Myometrial cell (primary cell): ENCODE data around the gene SERPING1. TPM values are rescaled to one million over a fixed set of nuclear protein-coding genes. Genes with fewer than 3 reads are reported as not detected.

Experiments
- total RNA-seq: library from RNA; depleted of rRNA; stranded (reverse); fragments of >200 nt; gene quantifications from 2 replicates; pipeline ENCODE4 v1.2.3, GENCODE V29; 2015

SERPING1 gene
- total RNA-seq: 157 and 185 TPM in 2 replicates

GRCh38 chr11:57597461-57597915, at the start of gene SERPING1:
TSS of gene SERPING1 (plus strand) at chr11:57597685. CDS start at chr11:57598271, 586 bp downstream.

GRCh38 chr11:57567515-57568329, 29.8 kb upstream of the SERPING1 start, which contains the start of gene UBE2L6:
TSS of gene UBE2L6 (minus strand) at chr11:57567672. CDS start at chr11:57567611, 61 bp downstream.

DNA sequence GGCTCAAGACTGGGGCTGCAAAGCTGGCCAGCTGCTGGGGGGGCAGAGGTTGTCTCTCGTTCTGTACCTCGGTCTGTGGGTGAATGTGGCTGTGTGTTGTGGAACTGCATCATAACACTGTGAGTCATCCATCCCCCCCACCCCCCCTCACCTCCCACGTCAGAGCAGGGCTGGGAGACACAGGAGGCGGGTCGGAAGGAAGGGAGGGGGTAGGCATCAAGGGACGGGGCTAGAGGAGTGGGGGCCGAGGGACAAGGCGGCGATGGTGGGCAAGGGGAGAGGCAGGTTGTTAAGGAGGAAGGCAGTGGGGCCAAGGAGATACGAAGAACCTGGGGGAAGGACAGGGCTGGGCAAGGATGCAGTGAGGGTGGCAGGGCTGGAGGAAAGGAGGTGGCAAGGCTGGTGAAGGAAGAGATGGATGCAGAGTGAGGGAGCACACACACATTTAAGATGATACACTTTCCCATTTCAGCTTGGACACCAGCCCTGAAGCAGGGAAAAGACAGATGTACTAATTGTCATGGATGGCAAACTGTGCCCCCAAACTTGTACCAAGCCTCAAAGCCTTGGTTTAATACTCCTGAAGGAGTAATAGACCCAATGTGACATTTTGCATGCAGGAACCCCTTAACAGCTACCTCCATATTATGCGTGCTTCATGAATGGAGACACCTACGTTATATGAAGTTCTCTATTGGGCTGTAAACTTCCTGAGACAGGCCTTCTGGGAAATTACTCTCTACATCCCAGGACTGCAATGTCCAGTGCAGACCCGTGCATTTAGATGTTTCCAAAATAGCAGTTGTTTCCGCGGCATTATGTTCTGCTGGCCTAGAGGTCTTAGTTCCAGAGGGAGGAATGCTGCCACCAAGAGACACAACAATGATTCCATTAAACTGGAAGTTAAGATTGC, 52.6 kb downstream of the SERPING1 start, which contains the start of gene YPEL4:
TSS of gene YPEL4 (minus strand) at position 87 of the 913 bp plus-strand sequence. CDS start 2,805 bp downstream, outside the sequence.

DNA sequence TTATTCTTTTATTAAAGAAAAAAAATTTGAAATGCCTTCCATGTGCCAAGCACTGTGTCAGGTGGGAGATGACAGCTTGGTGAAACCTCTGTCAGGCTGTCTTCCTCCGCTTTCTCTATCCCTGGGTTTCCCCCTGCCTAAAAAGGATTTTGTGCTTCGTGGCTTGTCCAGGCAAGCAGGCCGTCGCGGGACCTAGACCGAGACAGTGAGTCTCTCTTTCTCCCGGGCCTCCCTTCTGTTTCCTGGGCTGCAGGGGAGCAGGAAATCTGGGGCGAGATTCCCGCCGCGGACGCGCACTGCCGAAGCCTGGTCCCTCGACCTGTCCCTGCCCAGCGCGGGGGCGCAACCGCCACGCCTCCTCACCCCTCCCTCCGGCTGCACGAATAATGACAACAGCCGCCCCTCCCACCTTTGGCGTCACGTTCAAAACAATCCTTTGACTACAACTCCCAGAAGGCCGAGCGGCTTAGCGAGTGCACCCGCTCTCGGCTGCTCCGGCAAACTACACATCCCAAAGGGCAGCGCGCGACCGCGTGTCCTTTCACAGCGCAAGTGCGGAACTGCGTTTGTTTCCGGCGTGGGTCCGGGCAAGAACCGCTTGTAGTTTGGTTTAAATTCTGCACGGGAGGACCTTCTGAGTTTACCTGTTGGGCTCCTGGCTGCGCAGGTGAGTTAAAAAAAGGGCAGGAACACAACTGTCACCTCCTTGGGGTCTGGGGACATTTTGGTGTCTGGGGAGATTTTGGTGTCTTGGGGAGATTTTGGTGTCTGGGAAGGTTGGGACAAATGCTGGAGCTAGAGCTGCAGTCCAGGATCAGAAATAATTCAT, 59.9 kb downstream of the SERPING1 start, which contains the start of gene CLP1:
TSS of gene CLP1 (plus strand) at position 569 of the 829 bp plus-strand sequence. CDS start 1,715 bp downstream, outside the sequence.

Other genes starting within 250 kb of the SERPING1 start
- gene PRG3, start 216.5 kb upstream of the SERPING1 start, total RNA-seq: not detected in 2 replicates
- gene PRG2, start 207.0 kb upstream of the SERPING1 start, total RNA-seq: not detected in 2 replicates
- 83.5 and 190 TPM in 2 replicates for gene SLC43A3, start 170.6 kb upstream of the SERPING1 start, total RNA-seq
- gene RTN4RL2, start 137.2 kb upstream of the SERPING1 start, total RNA-seq: 1.4 and 1.7 TPM in 2 replicates
- 19.9 and 20.9 TPM in 2 replicates for gene SLC43A1, start 82.0 kb upstream of the SERPING1 start, total RNA-seq
- gene TIMM10, start 66.9 kb upstream of the SERPING1 start, total RNA-seq: 41.5 and 43.8 TPM in 2 replicates
- not detected in 2 replicates for gene SMTNL1, start 60.1 kb upstream of the SERPING1 start, total RNA-seq
- 66.6 and 96.0 TPM in 2 replicates for gene UBE2L6, start 30.0 kb upstream of the SERPING1 start, total RNA-seq
- 0.18 TPM in 1 of 2 replicates, not detected in the other for gene YPEL4, start 52.2 kb downstream of the SERPING1 start, total RNA-seq
- gene CLP1, start 60.1 kb downstream of the SERPING1 start, total RNA-seq: 15.8 and 23.9 TPM in 2 replicates
- gene ZDHHC5, start 70.4 kb downstream of the SERPING1 start, total RNA-seq: 36.9 and 42.5 TPM in 2 replicates
- 28.0 and 31.5 TPM in 2 replicates for gene MED19, start 114.5 kb downstream of the SERPING1 start, total RNA-seq
- gene TMX2, start 114.9 kb downstream of the SERPING1 start, total RNA-seq: 61.4 and 76.0 TPM in 2 replicates
- 182 and 215 TPM in 2 replicates for gene SELENOH, start 143.8 kb downstream of the SERPING1 start, total RNA-seq
- gene BTBD18, start 154.1 kb downstream of the SERPING1 start, total RNA-seq: not detected in 2 replicates
- 68.3 and 83.8 TPM in 2 replicates for gene CTNND1, start 164.1 kb downstream of the SERPING1 start, total RNA-seq